Measurements from ENCODE around the gene MYBPH. TPM values are rescaled to one million over a fixed set of nuclear protein-coding genes. Genes with fewer than 3 reads are reported as not detected.

The MYBPH gene
- total and polyA plus RNA-seq, 10 of the 15 experiments (the other 5 are each of a cell fraction or from before 2014, with no cell fraction given), result 0.06 to 0.10 TPM; not detected in 8

DNA sequence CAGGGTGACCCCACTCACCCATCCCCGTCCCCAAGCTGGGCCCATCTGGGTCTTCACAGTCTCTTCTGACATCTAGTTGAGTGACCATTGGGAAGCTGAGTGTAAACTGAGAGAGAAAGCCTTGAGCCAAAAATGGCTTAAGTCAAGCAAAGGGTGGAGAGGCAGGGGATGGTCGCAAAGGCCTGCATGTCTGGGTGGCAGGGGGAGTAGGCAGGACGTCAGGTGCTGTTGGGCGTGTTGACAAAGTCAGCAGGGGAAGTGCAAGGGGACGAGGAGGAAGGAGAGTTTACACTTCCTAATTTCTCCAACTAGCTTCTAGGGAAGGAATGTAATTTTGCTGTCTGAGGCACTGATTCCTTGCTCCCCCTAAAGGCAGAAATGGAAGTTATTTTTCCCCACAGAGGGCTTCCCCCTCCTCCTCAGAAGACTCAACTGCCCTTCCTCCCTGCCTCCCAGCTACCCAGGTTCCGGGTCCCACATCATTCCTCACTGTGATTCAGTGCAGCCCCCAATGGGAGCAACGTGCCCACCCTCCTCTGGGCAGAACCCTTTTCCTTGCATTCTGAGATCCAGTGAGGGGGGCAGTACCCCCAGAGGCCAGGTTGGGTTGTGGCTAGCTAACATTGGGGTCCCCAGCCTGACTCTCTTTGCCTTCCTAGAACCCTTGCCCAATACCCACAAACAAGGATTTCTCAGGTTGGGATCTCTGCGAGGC is 49.3 kb downstream of the MYBPH start:
- intact Hi-C loops (cut with micrococcal nuclease; ENCODE audit: unreplicated experiment) (no loop called here), in situ Hi-C loops (cut with MboI) (no loop called here)
- peaks cover 5 to 8% of the 10 kb centered on the region in 2 experiments for H3K27me3 ChIP-seq (replicated peaks in 1 of 2; ENCODE audit: control insufficient read depth in 2 of 2, insufficient read depth in 2 of 2, low read length in 1 of 2)
- DNase-seq (ENCODE audit: low read depth, low spot score), result no peak
- H3K4me3 ChIP-seq, result no peak overlapping the region
- H3K9ac ChIP-seq (ENCODE audit: control insufficient read depth, insufficient read depth, low read length), result no peak overlapping the region
- H3K9me3 ChIP-seq (replicated peaks; ENCODE audit: control insufficient read depth, insufficient read depth, low read length), result no peaks in the 10 kb centered on the region
- H3K27ac ChIP-seq (ENCODE audit: control insufficient read depth, insufficient read depth), result no peak overlapping the region
- no peaks in the 10 kb centered on the region for H3K4me1 ChIP-seq (ENCODE audit: control insufficient read depth, insufficient read depth, low read length)
- ChIA-PET SMC1A (ENCODE audit: uncharacterized antibody, unreplicated experiment) (interaction anchor here (1.4 kb wide), 1 partner anchor 11 kb away, joined by 3 read pairs; no protein-coding TSS in a partner anchor), CTCF (interaction anchor here (0.9 to 2.1 kb wide), 5 partner anchors 34 to 93 kb away, joined by 3 to 9 read pairs (median 4); no protein-coding TSS in a partner anchor), RAD21 (ENCODE audit: unreplicated experiment) (no interaction called here), POLR2A (no interaction called here)
- no peak for FAIRE-seq
- H4K20me1 ChIP-seq (ENCODE audit: control insufficient read depth, insufficient read depth), result no peaks in the 10 kb centered on the region
- no peak overlapping the region for H2AFZ ChIP-seq (ENCODE audit: control insufficient read depth, low read depth, low read length)
- no peak for ATAC-seq
- TF ChIP-seq, protein P1, sequence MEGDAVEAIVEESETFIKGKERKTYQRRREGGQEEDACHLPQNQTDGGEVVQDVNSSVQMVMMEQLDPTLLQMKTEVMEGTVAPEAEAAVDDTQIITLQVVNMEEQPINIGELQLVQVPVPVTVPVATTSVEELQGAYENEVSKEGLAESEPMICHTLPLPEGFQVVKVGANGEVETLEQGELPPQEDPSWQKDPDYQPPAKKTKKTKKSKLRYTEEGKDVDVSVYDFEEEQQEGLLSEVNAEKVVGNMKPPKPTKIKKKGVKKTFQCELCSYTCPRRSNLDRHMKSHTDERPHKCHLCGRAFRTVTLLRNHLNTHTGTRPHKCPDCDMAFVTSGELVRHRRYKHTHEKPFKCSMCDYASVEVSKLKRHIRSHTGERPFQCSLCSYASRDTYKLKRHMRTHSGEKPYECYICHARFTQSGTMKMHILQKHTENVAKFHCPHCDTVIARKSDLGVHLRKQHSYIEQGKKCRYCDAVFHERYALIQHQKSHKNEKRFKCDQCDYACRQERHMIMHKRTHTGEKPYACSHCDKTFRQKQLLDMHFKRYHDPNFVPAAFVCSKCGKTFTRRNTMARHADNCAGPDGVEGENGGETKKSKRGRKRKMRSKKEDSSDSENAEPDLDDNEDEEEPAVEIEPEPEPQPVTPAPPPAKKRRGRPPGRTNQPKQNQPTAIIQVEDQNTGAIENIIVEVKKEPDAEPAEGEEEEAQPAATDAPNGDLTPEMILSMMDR (IDR thresholded peaks at IDR 0.05 in 2 of 3, conservative IDR thresholded peaks at IDR 0.05 in 1 of 3; ENCODE audit: control insufficient read depth in 2 of 3, extremely low read depth in 1 of 3, insufficient read depth in 1 of 3, low read depth in 3 of 3, low read length in 3 of 3), result peak in 2 of 3 experiments; percentile 9 to 19; a peak in 1 of 6 replicates
- TF ChIP-seq PAX5 (IDR thresholded peaks at IDR 0.05; ENCODE audit: borderline replicate concordance, low read depth, low read length) (no peak), RAD51 (IDR thresholded peaks at IDR 0.05) (no peak), POLR2AphosphoS2 (IDR thresholded peaks at IDR 0.05; ENCODE audit: low read depth, low read length) (no peak), BCL11A (IDR thresholded peaks at IDR 0.05; ENCODE audit: low read depth, low read length) (no peak)
- TF ChIP-seq, protein P2, sequence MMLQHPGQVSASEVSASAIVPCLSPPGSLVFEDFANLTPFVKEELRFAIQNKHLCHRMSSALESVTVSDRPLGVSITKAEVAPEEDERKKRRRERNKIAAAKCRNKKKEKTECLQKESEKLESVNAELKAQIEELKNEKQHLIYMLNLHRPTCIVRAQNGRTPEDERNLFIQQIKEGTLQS (IDR thresholded peaks at IDR 0.05; ENCODE audit: borderline replicate concordance, extremely low read depth, low read depth, low read length), result no peak
- WGBS (ENCODE audit: insufficient coverage, insufficient replicate concordance, low lambda C conversion rate, missing lambda C conversion rate), result 13% methylated on average over 8 of the region's 8 CpGs
- H3K36me3 ChIP-seq (ENCODE audit: control insufficient read depth in 2 of 2, insufficient read depth in 2 of 2, low read length in 1 of 2), result no peaks in the 10 kb centered on the region
- no TSS peak for BruUV-seq (replicated peaks)
- no peak overlapping the region for H3K4me2 ChIP-seq (ENCODE audit: control insufficient read depth, insufficient read depth)
- no peaks in the 10 kb centered on the region for H3K79me2 ChIP-seq (ENCODE audit: control insufficient read depth, insufficient read depth, low read length)
